GM12872 (cell line): Measurements from ENCODE around the gene PLEKHJ1.
A peak's percentile ranks its signal among the peaks of the same experiment; 100 is the strongest.

ENCODE experiments used
- CTCF ChIP-seq: IDR thresholded peaks from 3 replicates; pipeline ENCODE4 v1.5.1; 2011; ENCODE audit warnings: low read depth, mild to moderate bottlenecking, low read length, moderate library complexity; ENCODE audit not compliant: insufficient read depth

PLEKHJ1 gene

GRCh38 chr19:2266183-2266993, 30.3 kb upstream of the PLEKHJ1 start:
- no peak for TF ChIP-seq CTCF

DNA sequence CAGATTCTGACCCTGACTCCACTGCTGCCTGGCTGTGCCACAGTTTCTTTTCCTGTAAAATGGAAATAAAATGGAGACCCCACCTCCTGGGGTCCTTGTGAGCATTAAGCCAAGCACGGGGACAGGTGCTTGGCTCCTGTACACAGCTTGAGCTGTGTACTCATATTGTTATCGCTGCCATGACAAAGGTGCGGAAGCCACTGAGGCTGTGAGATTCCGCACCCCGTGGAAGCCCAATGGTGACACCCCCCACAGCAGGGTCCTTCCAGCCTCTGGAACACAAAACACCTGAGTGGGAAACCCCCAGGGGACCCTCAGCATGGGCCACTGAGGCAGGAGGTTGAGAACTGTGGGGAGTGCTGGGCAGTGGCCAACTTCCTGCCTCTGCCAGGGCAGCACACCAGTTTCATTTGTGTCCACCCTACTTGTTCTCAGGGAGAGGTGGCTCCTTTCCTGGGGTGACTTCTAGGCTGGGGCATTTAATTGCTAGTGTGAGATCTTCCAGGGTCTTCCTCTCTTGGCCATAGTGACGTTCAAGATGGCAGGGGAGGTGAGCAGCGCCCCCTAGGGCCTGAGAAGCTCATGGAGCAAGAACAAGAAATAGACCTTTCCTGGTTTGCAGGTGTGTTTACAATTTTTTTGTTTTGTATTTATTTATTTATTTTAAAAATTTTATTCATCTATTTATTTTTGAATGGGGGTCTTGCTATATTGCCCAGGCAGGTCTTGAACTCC, 25.5 kb upstream of the PLEKHJ1 start:
- TF ChIP-seq CTCF: peak; percentile 76

DNA sequence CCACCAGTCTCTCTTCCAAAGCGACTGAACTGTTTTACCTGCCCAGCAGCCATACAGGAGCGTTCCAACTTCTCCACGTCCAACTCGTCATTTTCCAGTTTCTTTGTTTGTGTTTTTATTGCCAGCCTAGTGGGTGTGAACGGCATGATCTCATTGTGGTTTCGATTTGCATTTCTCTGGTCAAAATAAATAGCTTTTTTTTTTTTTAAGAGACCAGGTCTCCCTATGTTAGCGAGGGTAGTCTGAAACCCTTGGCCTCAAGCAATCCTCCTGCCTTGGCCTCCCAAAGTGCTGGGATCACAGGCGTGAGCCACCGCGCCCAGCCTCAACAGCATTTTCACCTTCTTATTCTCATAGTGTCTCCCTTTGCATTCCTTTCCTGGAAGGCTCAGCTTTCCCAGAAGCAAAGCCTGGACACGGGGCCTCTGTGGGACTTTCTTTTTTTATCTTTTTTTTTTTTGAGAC, 24.2 kb upstream of the PLEKHJ1 start:
- TF ChIP-seq CTCF: no peak

DNA sequence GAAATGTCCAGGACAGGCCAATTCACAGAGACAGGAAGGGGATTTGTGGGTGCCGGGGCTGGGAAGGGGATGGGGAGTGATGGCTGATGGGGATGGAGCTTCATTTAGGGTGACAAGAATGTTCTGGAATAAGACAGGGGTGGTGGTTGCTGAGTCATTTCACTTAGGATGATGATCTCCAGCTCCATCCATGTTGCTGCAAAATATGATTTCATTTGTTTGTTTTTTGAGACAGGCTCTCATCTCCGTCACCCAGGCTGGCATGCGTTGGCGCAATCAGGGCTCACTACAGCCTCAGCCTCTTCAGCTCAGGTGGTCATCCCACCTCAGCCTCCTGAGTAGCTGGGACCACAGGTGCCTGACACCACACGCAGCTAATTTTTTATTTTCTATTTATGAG, 23.2 kb upstream of the PLEKHJ1 start:
- TF ChIP-seq CTCF: no peak

GRCh38 chr19:2255982-2256685, 20.0 kb upstream of the PLEKHJ1 start, which contains the start of gene JSRP1:
JSRP1 (minus strand) TSS chr19:2256417; CDS start chr19:2255314, 1,103 bp downstream.
- TF ChIP-seq CTCF: no peak

GRCh38 chr19:2255112-2255845, 19.1 kb upstream of the PLEKHJ1 start:
- TF ChIP-seq CTCF: no peak
